Measurements from ENCODE around the gene CDH12. TPM values are rescaled to one million over a fixed set of nuclear protein-coding genes. Genes with fewer than 3 reads are reported as not detected.

Gene CDH12
- total and polyA plus RNA-seq, 10 of the 15 experiments (the other 5 are each of a cell fraction or from before 2014, with no cell fraction given) = 0.03 to 0.16 TPM; not detected in 8

GRCh38 chr5:22471154-22471553, 382.0 kb downstream of the CDH12 start:
- BruUV-seq (replicated peaks) = no TSS peak
- Histone ChIP-seq H3K4me2 (ENCODE audit: control insufficient read depth, insufficient read depth) (no peak overlapping the region), H3K27ac (ENCODE audit: control insufficient read depth, insufficient read depth) (no peak overlapping the region), H4K20me1 (ENCODE audit: control insufficient read depth, insufficient read depth) (no peaks in the 10 kb centered on the region), H3K79me2 (ENCODE audit: control insufficient read depth, insufficient read depth, low read length) (no peaks in the 10 kb centered on the region), H3K9me3 (replicated peaks; ENCODE audit: control insufficient read depth, insufficient read depth, low read length) (no peaks in the 10 kb centered on the region), H3K9ac (ENCODE audit: control insufficient read depth, insufficient read depth, low read length) (no peak overlapping the region), H3K36me3 (ENCODE audit: control insufficient read depth in 2 of 2, insufficient read depth in 2 of 2, low read length in 1 of 2) (no peaks in the 10 kb centered on the region), H3K4me3 (no peak overlapping the region), H3K4me1 (ENCODE audit: control insufficient read depth, insufficient read depth, low read length) (no peaks in the 10 kb centered on the region), H3K27me3 (replicated peaks in 1 of 2; ENCODE audit: control insufficient read depth in 2 of 2, insufficient read depth in 2 of 2, low read length in 1 of 2) (no peaks in the 10 kb centered on the region), H2AFZ (ENCODE audit: control insufficient read depth, low read depth, low read length) (no peak overlapping the region)
- RAD21 ChIA-PET (ENCODE audit: unreplicated experiment) = no interaction called here
- in situ Hi-C loops (cut with MboI) (no loop called here), intact Hi-C loops (cut with micrococcal nuclease; ENCODE audit: unreplicated experiment) (no loop called here)
- TF ChIP-seq KLF5 (IDR thresholded peaks at IDR 0.05; ENCODE audit: partially characterized antibody) (no peak), ETV6 (conservative IDR thresholded peaks at IDR 0.05 in 1 of 2, IDR thresholded peaks at IDR 0.05 in 1 of 2; ENCODE audit: borderline replicate concordance in 1 of 2, low read depth in 1 of 2) (no peak), YY1 (IDR thresholded peaks at IDR 0.05; ENCODE audit: low read depth, low read length) (no peak), MEF2B (IDR thresholded peaks at IDR 0.05; ENCODE audit: partially characterized antibody, poor library complexity, severe bottlenecking) (no peak), TAF1 (IDR thresholded peaks at IDR 0.05; ENCODE audit: borderline replicate concordance, low read depth, low read length) (no peak), ASH2L (IDR thresholded peaks at IDR 0.05; ENCODE audit: borderline replicate concordance, low read depth) (no peak), ZBED1 (IDR thresholded peaks at IDR 0.05; ENCODE audit: borderline replicate concordance) (no peak), CHD4 (IDR thresholded peaks at IDR 0.05) (no peak)
- SMC1A ChIA-PET (ENCODE audit: uncharacterized antibody, unreplicated experiment) = interaction anchor here (0.5 kb wide), 1 partner anchor 151 kb away, joined by 3 read pairs; no protein-coding TSS in a partner anchor
- CTCF ChIA-PET = no interaction called here
- WGBS (ENCODE audit: insufficient coverage, insufficient replicate concordance, low lambda C conversion rate, missing lambda C conversion rate) = 12% methylated on average over 2 of the region's 2 CpGs
- POLR2A ChIA-PET = no interaction called here
- DNase-seq (ENCODE audit: low read depth, low spot score) = no peak
- ATAC-seq = no peak
- FAIRE-seq = no peak

GRCh38 chr5:22470408-22470807, 382.7 kb downstream of the CDH12 start:
- in situ Hi-C loops (cut with MboI) = no loop called here
- POLR2A ChIA-PET = no interaction called here
- RAD21 ChIA-PET (ENCODE audit: unreplicated experiment) = no interaction called here

More at GRCh38 chr5:22470408-22470807, 382.7 kb downstream of the CDH12 start:
- Histone ChIP-seq H2AFZ (ENCODE audit: control insufficient read depth, low read depth, low read length) (no peak overlapping the region), H3K4me3 (no peak overlapping the region), H4K20me1 (ENCODE audit: control insufficient read depth, insufficient read depth) (no peaks in the 10 kb centered on the region), H3K4me1 (ENCODE audit: control insufficient read depth, insufficient read depth, low read length) (no peaks in the 10 kb centered on the region), H3K79me2 (ENCODE audit: control insufficient read depth, insufficient read depth, low read length) (no peaks in the 10 kb centered on the region), H3K9ac (ENCODE audit: control insufficient read depth, insufficient read depth, low read length) (no peak overlapping the region), H3K4me2 (ENCODE audit: control insufficient read depth, insufficient read depth) (no peak overlapping the region), H3K36me3 (ENCODE audit: control insufficient read depth in 2 of 2, insufficient read depth in 2 of 2, low read length in 1 of 2) (no peaks in the 10 kb centered on the region), H3K9me3 (replicated peaks; ENCODE audit: control insufficient read depth, insufficient read depth, low read length) (no peaks in the 10 kb centered on the region), H3K27ac (ENCODE audit: control insufficient read depth, insufficient read depth) (no peak overlapping the region), H3K27me3 (replicated peaks in 1 of 2; ENCODE audit: control insufficient read depth in 2 of 2, insufficient read depth in 2 of 2, low read length in 1 of 2) (no peaks in the 10 kb centered on the region)
- SMC1A ChIA-PET (ENCODE audit: uncharacterized antibody, unreplicated experiment) = no interaction called here
- FAIRE-seq = no peak
- no peak for DNase-seq (ENCODE audit: low read depth, low spot score)
- intact Hi-C loops (cut with micrococcal nuclease; ENCODE audit: unreplicated experiment) = no loop called here
- no TSS peak for BruUV-seq (replicated peaks)
- CTCF ChIA-PET = no interaction called here
- no peak for ATAC-seq
- WGBS (ENCODE audit: insufficient coverage, insufficient replicate concordance, low lambda C conversion rate, missing lambda C conversion rate) = 75% methylated on average over 3 of the region's 3 CpGs
- TF ChIP-seq BCLAF1 (IDR thresholded peaks at IDR 0.05) (no peak), SMARCA5 (IDR thresholded peaks at IDR 0.05) (no peak), ELK1 (IDR thresholded peaks at IDR 0.05; ENCODE audit: low read depth, low read length) (no peak), ZNF217 (IDR thresholded peaks at IDR 0.05) (no peak)

All from GM12878 (cell line).